Stimulated activated CD8-positive, alpha-beta memory T cell treated with anti-CD3 and anti-CD28 coated beads, Interleukin-4, amount 100 ng/mL, for 48 hours (primary cell): ENCODE data around the gene FGFBP2.
"Not testable (repeated sequence)": the region's sequence is repeated elsewhere in the genome, so short reads cannot be mapped to it uniquely, and the experiment has no call there.

Experiments used
- DNase-seq: peaks from one replicate; pipeline ENCODE4 v3.0.0-alpha.2; 2020

FGFBP2 gene

GRCh38 chr4:15926486-15926885 lies 36.5 kb downstream of the FGFBP2 start:
- DNase-seq = no peak

DNA sequence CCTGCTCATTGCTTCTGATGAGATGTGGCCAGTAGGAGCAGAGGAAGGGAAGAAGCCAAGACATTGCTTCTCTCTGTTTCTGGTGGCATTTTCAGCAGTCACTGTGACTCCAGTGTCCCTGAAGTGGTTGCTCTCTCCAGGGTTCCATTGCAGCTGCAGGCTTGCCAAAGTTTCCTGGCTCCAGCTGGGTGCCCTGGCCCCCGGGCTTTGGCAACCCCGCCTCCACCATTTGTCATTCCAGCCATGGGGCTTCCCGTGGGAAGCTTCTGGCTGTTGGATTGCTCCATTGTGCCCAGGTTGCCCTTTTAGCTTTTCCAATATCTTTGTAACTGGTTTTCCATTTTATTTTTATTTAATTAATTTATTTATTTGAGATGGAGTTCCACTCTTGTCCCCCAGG lies 37.1 kb downstream of the FGFBP2 start:
- DNase-seq = no peak

DNA sequence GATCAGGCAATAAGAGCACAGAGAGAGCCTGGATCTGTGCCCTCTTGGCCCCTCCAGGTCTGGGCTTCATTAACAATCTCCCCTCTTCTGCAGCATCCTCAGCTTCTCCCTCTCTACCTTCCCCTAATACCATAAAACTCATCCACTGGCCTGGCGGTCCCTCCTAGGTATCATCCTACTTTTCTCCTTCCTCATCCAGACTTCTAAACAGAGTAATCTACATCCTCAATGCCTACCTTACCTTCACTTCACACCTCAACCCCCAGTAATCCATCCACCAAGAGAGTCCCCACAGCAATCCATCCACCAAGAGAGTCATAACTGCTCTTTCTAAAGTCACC lies 41.4 kb downstream of the FGFBP2 start:
- DNase-seq = no peak

- no peak for DNase-seq
Observed at GRCh38 chr4:15920723-15921591, 42.0 kb downstream of the FGFBP2 start.

DNA sequence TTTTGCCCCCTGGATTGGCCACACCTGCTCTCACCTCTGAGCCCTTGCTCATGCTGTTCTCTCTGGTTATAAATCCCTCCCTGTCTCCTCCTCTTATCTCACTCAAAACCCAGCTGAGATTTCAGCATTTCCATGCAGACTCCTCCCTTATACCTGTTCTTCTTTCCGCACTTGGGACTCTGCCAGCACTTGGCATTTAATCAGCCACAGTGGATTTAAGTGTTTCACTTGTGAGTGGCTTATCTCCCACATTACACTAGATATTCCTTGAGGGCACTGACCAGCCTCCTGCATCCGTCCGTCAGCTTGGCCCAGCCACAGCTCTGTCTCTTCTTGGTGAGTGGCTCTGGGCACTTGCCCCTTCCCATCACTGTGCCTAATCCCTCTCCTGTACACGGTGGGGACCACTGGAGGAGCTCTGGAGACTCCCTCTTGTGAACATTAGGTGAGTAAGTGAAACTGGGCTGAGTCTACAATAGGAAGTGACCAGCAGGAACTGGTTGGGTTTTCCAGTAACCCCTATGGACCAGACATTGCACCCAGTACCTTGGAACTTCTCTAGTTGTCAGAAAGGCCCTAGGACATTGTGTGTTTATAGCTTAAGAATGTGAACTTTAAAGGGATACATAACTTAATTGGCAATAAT lies 44.4 kb downstream of the FGFBP2 start:
- no peak for DNase-seq

DNA sequence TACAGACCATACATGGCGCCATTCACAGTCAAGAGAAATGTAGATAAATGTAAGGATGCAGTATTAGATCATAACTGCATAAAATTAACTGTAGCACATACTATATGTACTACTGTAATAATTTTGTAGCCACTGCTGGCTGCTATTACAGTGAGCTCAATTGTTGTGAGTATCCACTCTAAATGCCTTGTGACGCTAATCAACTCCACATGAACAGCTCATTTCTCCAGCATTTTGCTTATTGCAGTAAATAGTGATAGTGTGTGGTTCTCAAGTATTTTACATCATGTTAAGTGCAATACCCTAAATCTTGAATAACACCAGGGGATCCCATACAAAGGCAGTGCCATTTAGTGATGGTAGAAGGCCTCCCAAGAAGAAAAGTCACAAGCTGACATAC lies 45.7 kb downstream of the FGFBP2 start:
- no peak for DNase-seq

DNA sequence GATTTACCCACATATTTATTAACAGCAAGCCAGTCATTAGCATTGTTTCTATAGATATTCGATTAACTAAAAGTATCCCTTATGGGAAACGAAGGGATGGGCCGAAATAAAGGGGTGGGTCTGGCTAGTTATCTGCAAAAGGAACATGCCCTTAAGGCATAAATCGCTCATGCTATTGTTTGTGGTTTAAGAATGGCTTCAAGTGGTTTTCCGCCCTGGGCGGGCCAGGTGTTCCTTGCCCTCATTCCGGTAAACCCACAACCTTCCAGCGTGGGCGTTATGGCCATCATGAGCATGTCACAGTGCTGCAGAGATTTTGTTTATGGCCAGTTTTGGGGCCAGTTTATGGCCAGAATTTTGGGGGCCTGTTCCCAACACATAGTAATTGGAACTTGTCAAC lies 46.6 kb downstream of the FGFBP2 start:
- DNase-seq = not testable (repeated sequence)

GRCh38 chr4:15914736-15915135 lies 48.2 kb downstream of the FGFBP2 start:
- no peak for DNase-seq

- no peak for DNase-seq
Observed at GRCh38 chr4:15914291-15914690, 48.7 kb downstream of the FGFBP2 start.

- DNase-seq = no peak
Observed at GRCh38 chr4:15913631-15913970, 49.4 kb downstream of the FGFBP2 start.

DNA sequence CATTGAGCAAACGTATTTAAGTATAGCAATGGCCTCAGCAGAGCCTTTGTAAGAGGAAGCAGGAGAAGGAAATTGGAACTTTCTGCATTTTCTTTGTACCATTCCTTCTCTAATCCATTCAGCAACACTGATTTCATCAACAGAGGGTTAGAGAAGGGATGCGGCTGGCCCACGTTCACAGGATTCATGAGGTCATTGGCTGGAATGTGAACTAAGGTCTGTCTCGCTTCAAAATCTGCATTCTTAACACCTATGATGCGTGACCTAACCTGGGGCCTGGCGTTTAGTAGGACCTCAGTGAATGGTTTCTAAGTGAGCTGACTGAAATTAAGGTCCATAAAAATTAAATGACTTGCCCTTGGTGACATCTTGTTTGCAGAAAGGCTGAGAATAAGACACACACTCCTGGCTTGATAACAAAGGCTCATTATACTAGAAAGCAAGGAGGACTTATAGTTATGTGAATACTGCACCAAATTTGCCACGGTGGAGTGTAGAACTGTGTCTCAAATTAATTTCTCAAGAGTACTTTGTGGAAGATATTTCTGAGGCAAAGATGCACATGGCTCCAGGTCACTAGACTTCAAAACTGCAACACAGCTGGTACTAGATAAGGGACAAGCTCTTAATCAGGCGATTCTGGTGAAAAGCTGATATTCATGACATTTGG lies 49.9 kb downstream of the FGFBP2 start:
- DNase-seq = no peak

DNA sequence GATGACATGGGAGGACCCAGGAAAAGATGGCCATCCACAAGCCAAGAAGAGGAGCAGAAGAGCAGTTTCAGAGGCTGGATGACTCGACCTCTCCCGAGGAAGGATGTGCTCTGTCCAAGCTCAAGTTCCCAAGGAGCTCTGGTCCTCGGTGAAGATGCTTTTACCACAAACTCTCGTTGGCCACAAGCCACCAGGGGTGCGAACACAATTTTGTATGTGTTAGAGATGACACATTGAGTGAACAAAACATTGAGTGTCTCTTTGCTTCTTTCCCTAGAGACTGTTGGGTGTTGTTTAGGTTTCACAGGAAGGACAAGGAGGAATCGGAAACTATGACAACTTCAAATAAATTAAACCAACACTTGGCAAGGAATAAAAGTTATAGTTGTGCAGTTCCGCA lies 50.7 kb downstream of the FGFBP2 start:
- DNase-seq = no peak
